ENCODE data around the gene KDM7A.
"Not testable (repeated sequence)": the region's sequence is repeated elsewhere in the genome, so short reads cannot be mapped to it uniquely, and the experiment has no call there.

KDM7A gene

DNA sequence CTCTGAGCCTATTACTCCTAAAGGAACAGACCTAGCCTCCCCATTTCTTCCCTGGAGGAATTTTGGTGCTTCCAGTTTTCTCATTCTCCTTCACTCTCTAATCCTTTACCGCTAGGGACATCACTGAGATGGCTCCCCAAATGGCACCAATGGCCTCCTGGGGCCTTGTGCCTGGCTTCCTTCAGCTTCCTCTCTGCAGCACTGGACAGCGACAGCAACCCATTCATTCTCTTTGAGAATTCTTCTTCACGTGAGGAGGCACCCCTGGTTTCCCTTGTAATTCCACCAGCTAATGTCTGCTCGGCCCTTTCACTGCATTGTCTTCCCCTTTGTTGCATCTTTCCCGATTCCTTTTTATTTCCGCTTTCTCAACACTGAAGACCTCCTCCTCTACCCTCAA is 24.6 kb upstream of the KDM7A start:
- no peak for DNase-seq

DNA sequence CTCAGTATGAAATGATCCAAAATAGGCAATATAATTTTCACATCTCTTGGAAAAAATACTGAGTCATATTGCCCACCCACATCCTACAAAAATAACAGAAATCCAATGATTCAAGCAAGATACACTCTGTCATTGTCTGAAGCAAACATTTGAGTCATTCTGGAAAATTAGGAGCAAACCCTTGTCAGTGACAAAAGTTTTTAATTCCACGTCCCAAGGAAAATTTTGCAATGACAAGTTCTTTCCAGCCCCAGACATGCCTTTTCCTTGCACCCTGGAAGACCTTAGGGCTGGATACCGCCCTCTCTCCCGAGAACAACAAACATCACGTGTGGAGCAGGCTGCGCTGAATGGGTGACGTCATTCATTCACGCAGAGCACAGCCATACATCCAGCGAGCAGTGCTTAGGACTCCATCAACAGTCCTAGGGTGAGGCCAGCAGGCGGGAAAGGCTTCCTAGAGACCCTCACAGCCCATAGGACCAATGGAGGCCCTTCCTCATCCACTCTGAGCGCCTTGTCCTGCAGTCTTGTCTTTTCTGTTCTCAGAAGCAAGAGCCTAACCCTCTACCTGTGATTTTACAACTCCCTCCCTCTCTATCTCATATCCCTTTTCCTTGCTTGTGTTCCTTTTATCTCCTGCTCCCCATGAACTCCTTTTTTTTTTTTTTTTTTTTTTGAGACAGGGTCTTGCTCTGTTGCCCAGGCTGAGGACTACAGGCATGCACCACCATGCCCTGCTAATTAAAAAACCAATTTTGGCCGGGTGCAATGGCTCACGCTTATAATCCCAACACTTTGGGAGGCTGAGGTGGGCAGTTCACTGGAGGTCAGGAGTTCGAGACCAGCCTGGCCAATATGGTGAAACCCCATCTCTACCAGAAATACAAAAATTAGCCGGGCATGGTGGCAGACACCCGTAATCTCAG is 23.5 kb upstream of the KDM7A start:
- no peak for DNase-seq

- no peak for DNase-seq
These were observed 21.2 kb upstream of the KDM7A start for GRCh38 chr7:140197938-140198337.

DNA sequence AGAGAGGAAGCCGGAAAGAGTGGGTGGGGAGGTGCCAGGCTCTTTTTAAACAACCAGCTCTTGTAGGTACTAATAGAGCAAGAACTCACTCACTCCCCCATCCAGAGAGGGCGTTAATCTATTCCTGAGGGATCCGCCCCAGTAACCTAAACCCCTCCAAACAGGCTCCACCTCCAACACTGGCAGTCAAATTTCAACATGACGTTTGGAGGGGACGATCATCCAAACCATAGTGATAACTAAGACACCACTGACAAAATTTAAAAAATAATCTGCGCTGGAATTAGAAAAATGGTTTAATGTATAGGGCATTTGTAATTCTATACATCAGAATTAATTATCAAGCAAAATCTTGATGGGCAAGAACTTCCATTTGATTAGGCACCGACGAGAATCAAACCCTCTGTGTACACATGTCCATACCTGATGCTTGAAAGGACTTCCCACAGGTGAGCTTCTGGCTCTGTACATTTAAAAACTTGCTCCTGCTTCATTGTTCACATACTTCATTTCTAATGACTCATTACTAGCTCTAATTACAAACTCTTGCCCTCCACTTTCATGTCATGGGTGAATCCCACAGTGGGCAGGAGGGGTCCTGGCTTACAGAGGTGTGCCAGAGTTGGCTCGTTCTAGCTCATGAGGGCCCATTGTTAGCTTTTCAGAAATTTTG is 20.6 kb upstream of the KDM7A start:
- DNase-seq, result peak; percentile 24

- no peak for DNase-seq
These were observed 19.8 kb upstream of the KDM7A start for GRCh38 chr7:140196361-140197217.

DNA sequence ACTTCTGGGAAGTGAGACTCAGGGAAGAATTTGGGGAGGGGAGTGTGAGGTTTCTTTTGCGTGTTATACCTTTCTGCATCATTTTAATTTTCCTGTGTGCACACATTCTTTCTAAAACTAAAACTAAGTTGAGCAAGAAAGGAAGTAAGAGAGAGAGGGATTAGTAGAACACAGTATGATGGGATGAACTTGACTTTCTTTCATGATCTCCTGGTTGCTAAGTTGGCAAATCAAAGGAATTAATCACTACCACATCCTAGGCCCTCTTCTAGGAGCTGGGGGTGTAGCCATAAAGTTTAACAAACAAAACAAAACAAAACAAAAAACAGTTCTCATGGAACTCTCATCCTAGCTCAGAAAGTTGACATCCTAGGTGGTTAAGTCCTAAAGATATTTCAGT is 19.1 kb upstream of the KDM7A start:
- DNase-seq, result no peak

- DNase-seq, result no peak
These were observed 15.8 kb upstream of the KDM7A start for GRCh38 chr7:140192620-140193019.

- no peak for DNase-seq
These were observed 15.4 kb upstream of the KDM7A start for GRCh38 chr7:140192176-140192575.

GRCh38 chr7:140190588-140190987 is 13.8 kb upstream of the KDM7A start:
- no peak for DNase-seq

GRCh38 chr7:140189917-140190316 is 13.1 kb upstream of the KDM7A start:
- no peak for DNase-seq

- DNase-seq, result no peak
These were observed 6.1 kb upstream of the KDM7A start for GRCh38 chr7:140182917-140183316.

DNA sequence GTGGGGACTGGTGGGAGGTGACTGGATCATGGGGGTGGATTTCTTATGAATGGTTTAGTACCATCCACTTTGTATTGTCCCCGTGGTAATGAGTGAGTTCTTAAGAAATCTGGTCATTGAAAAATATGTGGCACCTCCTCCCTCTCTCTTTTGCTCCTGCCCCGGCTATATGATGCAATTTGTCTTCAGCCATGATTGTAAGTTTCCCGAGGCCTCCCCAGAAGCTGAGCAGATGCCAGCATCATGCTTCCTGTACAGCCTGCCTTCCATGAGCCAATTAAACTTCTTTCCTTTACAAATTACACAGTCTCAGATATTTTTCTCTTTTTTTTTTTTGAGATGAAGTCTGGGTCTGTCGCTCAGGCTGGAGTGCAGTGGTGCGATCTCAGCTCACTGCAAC is 2.6 kb upstream of the KDM7A start:
- no peak for DNase-seq

GRCh38 chr7:140176122-140176701 is 571 bp downstream of the KDM7A start:
- peak; percentile 38 for DNase-seq

GRCh38 chr7:140175221-140176121 is 1.3 kb downstream of the KDM7A start:
- DNase-seq, result peak; percentile 94

GRCh38 chr7:140174217-140174616 is 2.6 kb downstream of the KDM7A start:
- DNase-seq, result no peak

DNA sequence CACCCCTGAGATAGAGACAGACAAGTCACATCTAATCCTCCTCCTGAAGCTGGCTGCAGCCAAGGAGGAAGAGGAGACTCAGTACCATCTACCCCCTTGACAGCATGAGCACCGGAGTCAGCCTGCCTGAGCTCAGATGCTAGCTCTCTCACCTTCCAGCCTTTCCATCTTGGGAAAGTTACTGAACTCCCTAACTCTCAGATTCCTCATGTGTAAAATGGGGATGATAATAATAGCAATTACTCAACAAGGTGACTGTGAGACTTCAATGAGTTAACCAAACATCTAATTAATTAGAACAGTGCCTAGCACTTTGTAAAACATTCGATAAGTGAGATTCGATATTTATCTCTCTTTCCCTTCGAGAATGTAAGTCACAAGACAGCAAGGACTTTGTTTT is 6.4 kb downstream of the KDM7A start:
- no peak for DNase-seq

DNA sequence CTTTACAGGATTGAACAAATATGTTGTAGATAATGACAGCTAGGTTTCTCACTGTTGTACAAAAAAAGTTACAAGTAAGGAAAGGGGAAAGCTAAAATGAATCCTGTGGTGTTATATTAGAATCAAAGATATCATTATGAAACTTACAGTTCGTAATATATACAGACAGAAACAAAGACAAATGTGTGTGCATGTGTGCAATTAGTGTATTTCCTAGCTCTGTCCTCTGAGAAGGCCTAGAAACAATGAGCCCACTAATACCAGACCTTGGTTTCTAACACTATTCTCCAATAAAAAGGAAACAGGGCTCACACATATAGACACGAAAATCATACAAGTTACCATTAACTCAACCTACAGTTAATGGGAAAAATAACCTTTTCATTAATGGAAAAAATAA is 8.0 kb downstream of the KDM7A start:
- no peak for DNase-seq

- DNase-seq, result no peak
These were observed 11.4 kb downstream of the KDM7A start for GRCh38 chr7:140165422-140165821.

DNA sequence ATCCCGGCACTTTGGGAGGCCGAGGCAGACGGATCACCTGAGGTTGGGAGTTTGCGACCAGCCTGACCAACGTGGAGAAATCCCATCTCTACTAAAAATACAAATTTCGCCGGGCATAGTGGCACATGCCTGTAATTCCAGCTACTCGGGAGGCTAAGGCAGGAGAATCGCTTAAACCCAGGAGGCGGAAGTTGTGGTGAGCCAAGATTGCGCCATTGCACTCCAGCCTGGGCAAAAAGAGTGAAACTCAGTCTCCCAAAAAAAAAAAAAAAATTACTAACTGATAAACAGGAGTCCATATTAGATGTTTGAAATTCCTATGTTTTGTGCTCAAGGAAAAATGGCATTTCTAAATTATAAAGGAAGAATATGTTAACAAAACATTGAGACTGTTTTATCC is 14.7 kb downstream of the KDM7A start:
- DNase-seq, result not testable (repeated sequence)

DNA sequence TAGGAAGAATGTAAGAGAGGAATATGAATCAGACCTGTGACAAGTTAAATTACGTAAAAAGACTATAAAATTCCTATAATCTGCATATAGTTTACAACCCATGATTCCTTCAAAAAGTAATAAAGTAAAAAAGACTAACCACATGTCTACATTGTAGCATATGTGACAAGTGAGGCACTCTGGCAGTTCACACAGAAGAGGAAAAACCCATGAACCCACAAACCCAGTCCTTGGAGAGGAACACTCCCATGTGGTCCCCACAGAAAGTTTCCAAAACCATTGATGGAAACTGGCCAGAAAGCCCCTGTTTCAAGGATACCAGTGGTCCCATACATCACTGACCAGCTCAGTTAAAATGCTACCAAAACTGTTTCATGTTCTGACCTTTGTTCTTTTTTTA is 15.7 kb downstream of the KDM7A start:
- no peak for DNase-seq

DNA sequence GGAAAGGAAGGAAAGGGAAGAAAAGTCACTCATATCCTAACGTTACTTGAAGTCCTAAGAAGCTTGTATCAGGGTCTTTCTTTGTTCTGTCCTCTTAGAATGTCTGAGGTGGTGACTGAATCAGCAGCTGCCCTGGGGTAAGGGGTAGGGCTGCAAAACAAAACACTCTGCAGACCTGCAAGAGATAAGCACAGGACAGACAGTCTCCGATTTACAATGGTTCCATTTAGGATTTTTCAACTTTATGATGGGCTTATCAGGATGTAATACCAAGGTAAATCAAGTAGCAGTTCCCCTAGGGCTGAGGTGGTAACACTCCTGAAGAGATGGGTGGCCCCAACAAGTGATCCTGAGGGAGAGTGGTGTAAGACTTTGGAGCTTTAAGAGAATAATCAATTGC is 16.5 kb downstream of the KDM7A start:
- no peak for DNase-seq

GRCh38 chr7:140159497-140159896 is 17.3 kb downstream of the KDM7A start:
- DNase-seq, result no peak

Measured in CD4-positive, alpha-beta T cell treated with Interleukin-17A for 4 hours (primary cell).